ENCODE measurements around the gene PIK3C2G.

PIK3C2G gene

DNA sequence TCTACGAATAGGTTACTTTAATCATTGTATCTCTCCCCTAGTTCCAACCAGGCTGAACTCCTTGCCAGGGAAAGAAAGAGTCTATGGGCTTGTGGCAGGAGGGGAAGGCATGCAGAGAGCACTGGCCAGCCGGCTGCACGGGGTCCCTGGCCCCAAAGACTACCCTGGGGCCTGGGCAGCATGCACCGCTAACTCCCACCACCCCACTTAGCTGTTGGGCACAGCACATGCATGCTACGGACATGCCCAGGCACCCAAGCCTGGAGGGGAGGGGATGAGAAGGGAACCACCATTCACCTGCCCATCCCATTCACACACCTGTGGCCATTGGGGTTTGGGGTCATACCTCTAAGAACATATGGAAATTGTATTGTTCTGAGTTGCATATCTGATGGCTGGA, 94.1 kb downstream of the PIK3C2G start:
- Histone ChIP-seq H2BK120ac (ENCODE audit: low read depth, low read length) (no peak overlapping the region), H3K4me1 (ENCODE audit: control insufficient read depth, insufficient read depth, low read depth, low read length) (no peaks in the 10 kb centered on the region), H2AK5ac (ENCODE audit: low read length, severe bottlenecking) (no peak overlapping the region), H3K9me3 (ENCODE audit: control insufficient read depth, low read length) (no peaks in the 10 kb centered on the region), H3K27ac (ENCODE audit: low read length, poor library complexity, severe bottlenecking) (no peak overlapping the region), H3K9ac (ENCODE audit: low read length) (no peak overlapping the region), H3K4me2 (ENCODE audit: low read length, poor library complexity, severe bottlenecking) (no peak overlapping the region), H2BK12ac (ENCODE audit: low read length in 2 of 2) (peak overlapping the region in 1 of 2 experiments; percentile 13), H3K4ac (ENCODE audit: low read depth in 1 of 2, low read length in 2 of 2) (no peak overlapping the region), H2BK5ac (ENCODE audit: low read depth, low read length, poor library complexity, severe bottlenecking) (no peak overlapping the region), H3K14ac (ENCODE audit: low read length in 2 of 2) (peak overlapping the region in 1 of 2 experiments; percentile 71), H3K4me3 (ENCODE audit: insufficient read depth in 1 of 2, low read depth in 1 of 2, low read length in 2 of 2) (no peak overlapping the region), H3K79me1 (replicated peaks; ENCODE audit: low read length, poor library complexity, severe bottlenecking) (no peaks in the 10 kb centered on the region), H2AFZ (ENCODE audit: low read depth, low read length) (no peak overlapping the region), H2BK15ac (ENCODE audit: low read depth, poor library complexity, severe bottlenecking) (no peak overlapping the region), H3K27me3 (ENCODE audit: control insufficient read depth in 1 of 2, insufficient read depth in 1 of 2, low read length in 2 of 2) (no peaks in the 10 kb centered on the region), H3K18ac (ENCODE audit: low read depth in 1 of 2, low read length in 2 of 2) (no peak overlapping the region), H3K23ac (ENCODE audit: low read length in 2 of 2) (no peak overlapping the region), H3K36me3 (ENCODE audit: control insufficient read depth in 1 of 2, insufficient read depth in 2 of 2, low read depth in 1 of 2, low read length in 2 of 2) (no peaks in the 10 kb centered on the region), H4K8ac (ENCODE audit: low read length) (no peak overlapping the region), H4K91ac (ENCODE audit: low read length) (peak overlapping the region; percentile 18)
- WGBS, result no CpG with 5 or more reads among the region's 5 CpGs
- DNase-seq, result no peak

GRCh38 chr12:18358077-18358476, 96.8 kb downstream of the PIK3C2G start:
- Histone ChIP-seq H3K9ac (ENCODE audit: low read length) (no peak overlapping the region), H2BK15ac (ENCODE audit: low read depth, poor library complexity, severe bottlenecking) (no peak overlapping the region), H3K4me3 (ENCODE audit: insufficient read depth in 1 of 2, low read depth in 1 of 2, low read length in 2 of 2) (no peak overlapping the region), H3K9me3 (ENCODE audit: control insufficient read depth, low read length) (peaks cover 5% of the 10 kb centered on the region), H3K36me3 (ENCODE audit: control insufficient read depth in 1 of 2, insufficient read depth in 2 of 2, low read depth in 1 of 2, low read length in 2 of 2) (no peaks in the 10 kb centered on the region), H2BK120ac (ENCODE audit: low read depth, low read length) (no peak overlapping the region), H2AFZ (ENCODE audit: low read depth, low read length) (no peak overlapping the region), H3K18ac (ENCODE audit: low read depth in 1 of 2, low read length in 2 of 2) (no peak overlapping the region), H2BK12ac (ENCODE audit: low read length in 2 of 2) (no peak overlapping the region), H3K4me2 (ENCODE audit: low read length, poor library complexity, severe bottlenecking) (no peak overlapping the region), H2AK5ac (ENCODE audit: low read length, severe bottlenecking) (no peak overlapping the region), H3K14ac (ENCODE audit: low read length in 2 of 2) (no peak overlapping the region), H3K4me1 (ENCODE audit: control insufficient read depth, insufficient read depth, low read depth, low read length) (no peaks in the 10 kb centered on the region), H2BK5ac (ENCODE audit: low read depth, low read length, poor library complexity, severe bottlenecking) (no peak overlapping the region), H3K27ac (ENCODE audit: low read length, poor library complexity, severe bottlenecking) (no peak overlapping the region), H3K23ac (ENCODE audit: low read length in 2 of 2) (no peak overlapping the region), H4K91ac (ENCODE audit: low read length) (no peak overlapping the region), H3K27me3 (ENCODE audit: control insufficient read depth in 1 of 2, insufficient read depth in 1 of 2, low read length in 2 of 2) (no peaks in the 10 kb centered on the region), H3K79me1 (replicated peaks; ENCODE audit: low read length, poor library complexity, severe bottlenecking) (no peaks in the 10 kb centered on the region), H4K8ac (ENCODE audit: low read length) (no peak overlapping the region), H3K4ac (ENCODE audit: low read depth in 1 of 2, low read length in 2 of 2) (no peak overlapping the region)
- 98% methylated on average over 2 of the region's 2 CpGs for WGBS
- DNase-seq, result no peak

DNA sequence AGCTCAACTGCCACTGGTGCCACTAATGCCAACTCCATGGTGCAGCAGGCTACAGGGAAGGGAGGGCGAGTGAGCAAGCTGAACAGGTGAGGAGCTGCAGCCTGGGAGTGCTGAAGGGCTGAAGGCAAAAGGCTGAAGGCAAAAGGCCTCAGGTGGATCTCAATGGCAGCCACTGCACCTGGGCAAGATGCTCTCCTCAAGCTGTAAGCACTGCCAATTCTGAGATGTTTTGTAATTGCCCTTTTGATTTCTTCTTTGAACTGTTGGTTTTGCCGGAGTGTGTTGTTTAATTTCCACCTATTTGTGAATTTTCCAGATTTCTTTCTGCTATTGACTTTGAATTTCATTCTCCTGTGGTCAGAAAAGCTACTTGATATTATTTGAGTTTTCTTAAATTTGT, 97.6 kb downstream of the PIK3C2G start:
- H3K9me3 ChIP-seq (ENCODE audit: control insufficient read depth, low read length), result peaks cover 5% of the 10 kb centered on the region
- H2BK120ac ChIP-seq (ENCODE audit: low read depth, low read length), result no peak overlapping the region
- H2BK15ac ChIP-seq (ENCODE audit: low read depth, poor library complexity, severe bottlenecking), result no peak overlapping the region
- H3K18ac ChIP-seq (ENCODE audit: low read depth in 1 of 2, low read length in 2 of 2), result no peak overlapping the region
- no peaks in the 10 kb centered on the region for H3K36me3 ChIP-seq (ENCODE audit: control insufficient read depth in 1 of 2, insufficient read depth in 2 of 2, low read depth in 1 of 2, low read length in 2 of 2)
- DNase-seq, result no peak
- 86% methylated on average over 1 of the region's 2 CpGs for WGBS
- H3K27me3 ChIP-seq (ENCODE audit: control insufficient read depth in 1 of 2, insufficient read depth in 1 of 2, low read length in 2 of 2), result no peaks in the 10 kb centered on the region
- H2AFZ ChIP-seq (ENCODE audit: low read depth, low read length), result no peak overlapping the region
- H3K79me1 ChIP-seq (replicated peaks; ENCODE audit: low read length, poor library complexity, severe bottlenecking), result no peaks in the 10 kb centered on the region
- H3K27ac ChIP-seq (ENCODE audit: low read length, poor library complexity, severe bottlenecking), result no peak overlapping the region
- H2BK5ac ChIP-seq (ENCODE audit: low read depth, low read length, poor library complexity, severe bottlenecking), result no peak overlapping the region
- no peak overlapping the region for H2AK5ac ChIP-seq (ENCODE audit: low read length, severe bottlenecking)
- no peak overlapping the region for H3K23ac ChIP-seq (ENCODE audit: low read length in 2 of 2)
- no peak overlapping the region for H4K8ac ChIP-seq (ENCODE audit: low read length)
- H2BK12ac ChIP-seq (ENCODE audit: low read length in 2 of 2), result no peak overlapping the region
- no peak overlapping the region for H3K4me2 ChIP-seq (ENCODE audit: low read length, poor library complexity, severe bottlenecking)
- H3K4me1 ChIP-seq (ENCODE audit: control insufficient read depth, insufficient read depth, low read depth, low read length), result no peaks in the 10 kb centered on the region
- no peak overlapping the region for H3K4me3 ChIP-seq (ENCODE audit: insufficient read depth in 1 of 2, low read depth in 1 of 2, low read length in 2 of 2)
- no peak overlapping the region for H4K91ac ChIP-seq (ENCODE audit: low read length)
- H3K9ac ChIP-seq (ENCODE audit: low read length), result no peak overlapping the region
- H3K14ac ChIP-seq (ENCODE audit: low read length in 2 of 2), result peak overlapping the region in 1 of 2 experiments; percentile 6
- no peak overlapping the region for H3K4ac ChIP-seq (ENCODE audit: low read depth in 1 of 2, low read length in 2 of 2)

GRCh38 chr12:18361433-18361832, 100.1 kb downstream of the PIK3C2G start:
- Histone ChIP-seq H3K9ac (ENCODE audit: low read length) (no peak overlapping the region), H3K4me3 (ENCODE audit: insufficient read depth in 1 of 2, low read depth in 1 of 2, low read length in 2 of 2) (no peak overlapping the region), H3K18ac (ENCODE audit: low read depth in 1 of 2, low read length in 2 of 2) (no peak overlapping the region), H3K9me3 (ENCODE audit: control insufficient read depth, low read length) (peaks cover 5% of the 10 kb centered on the region), H3K27me3 (ENCODE audit: control insufficient read depth in 1 of 2, insufficient read depth in 1 of 2, low read length in 2 of 2) (no peaks in the 10 kb centered on the region), H2AK5ac (ENCODE audit: low read length, severe bottlenecking) (no peak overlapping the region), H3K4ac (ENCODE audit: low read depth in 1 of 2, low read length in 2 of 2) (no peak overlapping the region), H4K91ac (ENCODE audit: low read length) (no peak overlapping the region), H3K27ac (ENCODE audit: low read length, poor library complexity, severe bottlenecking) (no peak overlapping the region), H2BK15ac (ENCODE audit: low read depth, poor library complexity, severe bottlenecking) (no peak overlapping the region), H3K14ac (ENCODE audit: low read length in 2 of 2) (no peak overlapping the region), H3K79me1 (replicated peaks; ENCODE audit: low read length, poor library complexity, severe bottlenecking) (no peaks in the 10 kb centered on the region), H2BK5ac (ENCODE audit: low read depth, low read length, poor library complexity, severe bottlenecking) (no peak overlapping the region), H3K36me3 (ENCODE audit: control insufficient read depth in 1 of 2, insufficient read depth in 2 of 2, low read depth in 1 of 2, low read length in 2 of 2) (no peaks in the 10 kb centered on the region), H2BK12ac (ENCODE audit: low read length in 2 of 2) (no peak overlapping the region), H3K23ac (ENCODE audit: low read length in 2 of 2) (no peak overlapping the region), H3K4me1 (ENCODE audit: control insufficient read depth, insufficient read depth, low read depth, low read length) (no peaks in the 10 kb centered on the region), H2AFZ (ENCODE audit: low read depth, low read length) (no peak overlapping the region), H3K4me2 (ENCODE audit: low read length, poor library complexity, severe bottlenecking) (no peak overlapping the region), H4K8ac (ENCODE audit: low read length) (no peak overlapping the region), H2BK120ac (ENCODE audit: low read depth, low read length) (no peak overlapping the region)
- DNase-seq, result no peak

Measured in mesenchymal stem cell (in vitro differentiated cells and primary cell).